Naive thymus-derived CD4-positive, alpha-beta T cell (primary cell): ENCODE measurements around the gene NEK11. TPM values are rescaled to one million over a fixed set of nuclear protein-coding genes. Genes with fewer than 3 reads are reported as not detected.
A peak's percentile ranks its signal among the peaks of the same experiment; 100 is the strongest.
"Not testable (repeated sequence)": the region's sequence is repeated elsewhere in the genome, so short reads cannot be mapped to it uniquely, and the experiment has no call there.

Experiments used
- ATAC-seq: fragments of 150-1000 bp; cut with Tn5 transposase; 2 replicates; pipeline ENCODE4 v1.10.0; 2021; ENCODE audit warnings: mild to moderate bottlenecking, moderate library complexity
- CTCF ChIA-PET: fragments of 350-600 bp; sonication (Branson Sonifier 250); formaldehyde crosslinking; loops from one replicate; lab custom pipeline; 2021; ENCODE audit warnings: antibody characterized with exemption; lab: Charles Lee
- POLR2A ChIA-PET: fragments of 350-600 bp; sonication (Branson Sonifier 250); formaldehyde crosslinking; loops from one replicate; lab custom pipeline; 2021; ENCODE audit warnings: antibody characterized with exemption, inconsistent platforms; lab: Charles Lee
- DNase-seq, 9 donors: peaks; one replicate each; pipeline versions ENCODE4 v3.0.0 to v3.0.0-alpha.2; 2020 to 2022; ENCODE audit warnings: mixed read lengths in 1 of 9
- H3K27ac ChIP-seq: one replicate; pipeline ENCODE4 v1.7.0; 2013; ENCODE audit warnings: mild to moderate bottlenecking, low read depth, low read length, moderate library complexity
- H3K27me3 ChIP-seq, 2 donors: one replicate each; pipeline ENCODE4 v1.7.0; 2013; ENCODE audit warnings: low read length in 2 of 2, mild to moderate bottlenecking in 2 of 2, moderate library complexity in 2 of 2; ENCODE audit not compliant: control insufficient read depth in 2 of 2, insufficient read depth in 2 of 2
- H3K36me3 ChIP-seq, 3 experiments: 1 replicate in 2 of 3; 2 replicates in 1 of 3; pipeline ENCODE4 v1.7.0; 2013; ENCODE audit warnings: low read length in 3 of 3, mild to moderate bottlenecking in 3 of 3, moderate library complexity in 1 of 3; ENCODE audit not compliant: insufficient read depth in 3 of 3, control insufficient read depth in 2 of 3
- H3K4me1 ChIP-seq, 2 donors: one replicate each; pipeline ENCODE4 v1.7.0; 2013; ENCODE audit warnings: low read length in 2 of 2, mild to moderate bottlenecking in 2 of 2, moderate library complexity in 1 of 2; ENCODE audit not compliant: control insufficient read depth in 2 of 2, insufficient read depth in 2 of 2
- H3K4me3 ChIP-seq: 2 replicates; pipeline ENCODE4 v1.7.0; 2013; ENCODE audit warnings: mild to moderate bottlenecking, low read length
- H3K9me3 ChIP-seq, 3 experiments: 1 replicate in 2 of 3; 2 replicates in 1 of 3; pipeline ENCODE4 v1.7.0; 2013; ENCODE audit warnings: low read length in 3 of 3; ENCODE audit not compliant: control insufficient read depth in 2 of 3
- H3K27ac Mint-ChIP-seq, 9 donors: one replicate each; pipeline ENCODE4 v1.8.0; 2020 to 2022; ENCODE audit warnings: mixed read lengths in 9 of 9, mild to moderate bottlenecking in 8 of 9, moderate library complexity in 5 of 9, inconsistent platforms in 2 of 9
- H3K27me3 Mint-ChIP-seq, 5 donors: one replicate each; pipeline ENCODE4 v1.8.0; 2021 to 2022; ENCODE audit warnings: mixed read lengths in 5 of 5, mild to moderate bottlenecking in 1 of 5
- H3K36me3 Mint-ChIP-seq, 5 donors: one replicate each; pipeline ENCODE4 v1.8.0; 2020 to 2022; ENCODE audit warnings: mixed read lengths in 5 of 5, mild to moderate bottlenecking in 3 of 5, inconsistent platforms in 1 of 5
- H3K4me1 Mint-ChIP-seq, 7 donors: one replicate each; pipeline ENCODE4 v1.8.0; 2020 to 2022; ENCODE audit warnings: mixed read lengths in 7 of 7, mild to moderate bottlenecking in 3 of 7, inconsistent platforms in 1 of 7
- H3K4me3 Mint-ChIP-seq, 10 donors: one replicate each; pipeline ENCODE4 v1.8.0; 2020 to 2022; ENCODE audit warnings: mild to moderate bottlenecking in 10 of 10, mixed read lengths in 10 of 10, moderate library complexity in 6 of 10, inconsistent platforms in 2 of 10
- H3K9me3 Mint-ChIP-seq, 11 donors: one replicate each; pipeline ENCODE4 v1.8.0; 2020 to 2022; ENCODE audit warnings: mixed read lengths in 11 of 11, mild to moderate bottlenecking in 4 of 11, inconsistent platforms in 1 of 11, moderate library complexity in 1 of 11
- intact Hi-C, 2 donors: fragments of 100-400 bp; cut with micrococcal nuclease; formaldehyde crosslinking; loops; one replicate each; pipeline ENCODE4 v1.15.1; 2023
- polyA plus RNA-seq, 2 donors: library from polyadenylated mRNA; unstranded; fragments of 300-500 nt; fragmentation: Illumina TruSeq; gene quantifications; one replicate each; pipeline ENCODE4 v1.2.3, GENCODE V29; 2021
- total RNA-seq, 6 experiments: library from RNA in 5 of 6; stranded (reverse) in 5 of 6; gene quantifications; 1 replicate in 5 of 6; 2 replicates in 1 of 6; pipeline ENCODE4 v1.2.3 and lab custom pipeline; 2021 to 2026

The NEK11 gene
- total and polyA plus RNA-seq, 7 experiments from 2014 or later = 1.5 to 9.0 (median 4.4) TPM

DNA sequence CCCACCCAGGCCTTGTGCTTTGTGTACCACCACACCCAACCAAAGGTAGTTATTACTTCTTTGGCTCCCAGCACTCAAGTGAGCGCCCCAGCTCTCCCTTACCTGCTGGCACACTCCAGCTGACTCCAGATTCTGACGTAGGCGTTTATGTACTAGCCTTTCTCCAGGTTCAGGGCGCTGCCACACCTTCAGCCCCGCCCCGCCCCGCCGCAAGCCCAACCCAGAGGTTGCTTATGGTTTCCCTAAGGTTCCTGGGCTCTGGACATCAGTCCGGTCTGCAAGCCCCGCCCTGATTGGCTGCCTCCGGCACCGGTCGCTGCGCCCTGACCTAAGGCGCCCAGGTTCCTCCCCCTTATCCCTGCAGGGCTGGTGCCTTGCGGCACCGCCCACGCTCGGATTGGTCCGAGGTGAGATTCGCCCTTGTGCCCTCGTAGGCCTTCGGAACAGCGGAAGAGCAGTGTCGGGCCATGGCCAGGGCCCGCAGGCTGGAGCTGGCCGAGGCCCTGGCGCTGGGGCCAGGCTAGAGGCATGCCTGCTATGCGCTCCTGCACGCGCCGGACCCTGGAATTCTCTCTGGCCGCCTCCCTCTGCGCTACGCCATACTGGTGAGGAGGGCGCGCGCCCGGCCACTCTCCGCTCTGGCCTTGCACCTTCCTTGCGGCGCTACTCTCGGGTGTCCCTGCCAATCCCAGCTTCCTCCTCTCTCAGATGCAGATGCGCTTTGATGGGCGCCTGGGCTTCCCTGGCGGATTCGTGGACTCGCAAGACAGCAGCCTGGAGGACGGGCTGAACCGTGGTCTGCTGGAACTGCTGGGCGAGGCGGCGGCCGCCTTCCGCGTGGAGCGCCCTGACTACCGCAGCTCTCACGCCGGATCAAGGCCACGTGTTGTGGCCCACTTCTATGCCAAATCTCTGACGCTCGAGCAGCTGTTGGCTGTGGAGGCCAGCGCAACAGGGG, 335.1 kb downstream of the NEK11 start:
- intact Hi-C loops = no loop called here
- no peak overlapping the region for H3K27ac ChIP-seq
- H3K4me3 Mint-ChIP-seq = peak overlapping the region; percentile 15 to 84 (median 66)

DNA sequence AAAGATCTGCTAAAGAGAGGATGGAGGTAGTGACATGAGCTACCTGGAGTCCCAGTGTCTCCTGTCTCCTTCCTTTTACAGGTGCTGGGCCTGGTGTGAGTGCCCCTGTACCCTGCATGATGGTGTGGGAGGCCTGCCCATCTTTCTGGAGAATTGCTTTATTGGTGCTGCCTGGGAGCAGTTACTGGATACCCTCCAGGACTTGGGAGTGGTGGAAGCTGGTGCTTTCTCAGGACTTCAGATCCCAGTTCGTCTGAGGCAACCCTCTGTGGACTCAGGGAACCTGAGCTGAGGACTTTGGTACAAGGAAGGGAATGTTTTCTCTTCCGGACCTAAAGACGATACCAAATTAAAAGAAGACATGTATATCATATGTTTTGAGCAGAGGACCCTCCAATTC, 336.6 kb downstream of the NEK11 start:
- intact Hi-C loops = no loop called here
- Mint-ChIP-seq H3K27ac (no peak overlapping the region), H3K36me3 (peaks cover 0 to 10% (median 0%) of the 10 kb centered on the region in 5 donors), H3K4me1 (peaks cover 5 to 16% (median 13%) of the 10 kb centered on the region in 7 donors), H3K4me3 (no peak overlapping the region), H3K27me3 (peaks cover 34 to 58% (median 45%) of the 10 kb centered on the region in 5 donors), H3K9me3 (peaks cover 0 to 20% (median 3%) of the 10 kb centered on the region in 11 donors)
- ATAC-seq (no peak), DNase-seq (no peak)
- CTCF ChIA-PET = no interaction called here
- Histone ChIP-seq H3K9me3 (no peaks in the 10 kb centered on the region), H3K27ac (no peak overlapping the region), H3K4me1 (no peaks in the 10 kb centered on the region), H3K27me3 (peaks cover 0 to 4% of the 10 kb centered on the region in 2 donors), H3K4me3 (no peak overlapping the region), H3K36me3 (no peaks in the 10 kb centered on the region)
- POLR2A ChIA-PET = no interaction called here

More for the DNA sequence above, 335.1 kb downstream of the NEK11 start:
- Mint-ChIP-seq H3K4me1 (peaks cover 5 to 16% (median 13%) of the 10 kb centered on the region in 7 donors), H3K36me3 (peaks cover 0 to 10% (median 0%) of the 10 kb centered on the region in 5 donors), H3K27ac (peak overlapping the region in 1 of 9 donors; percentile 30), H3K27me3 (peaks cover 38 to 62% (median 44%) of the 10 kb centered on the region in 5 donors), H3K9me3 (peaks cover 0 to 19% (median 3%) of the 10 kb centered on the region in 11 donors)
- CTCF ChIA-PET = no interaction called here
- DNase-seq = peak in 2 of 9 donors; percentile 14 to 27
- POLR2A ChIA-PET = no interaction called here
- H3K4me1 ChIP-seq = no peaks in the 10 kb centered on the region
- no peak overlapping the region for H3K4me3 ChIP-seq
- no peaks in the 10 kb centered on the region for H3K9me3 ChIP-seq
- peaks cover 0 to 4% of the 10 kb centered on the region in 2 donors for H3K27me3 ChIP-seq
- no peaks in the 10 kb centered on the region for H3K36me3 ChIP-seq
- peak; percentile 89 for ATAC-seq

DNA sequence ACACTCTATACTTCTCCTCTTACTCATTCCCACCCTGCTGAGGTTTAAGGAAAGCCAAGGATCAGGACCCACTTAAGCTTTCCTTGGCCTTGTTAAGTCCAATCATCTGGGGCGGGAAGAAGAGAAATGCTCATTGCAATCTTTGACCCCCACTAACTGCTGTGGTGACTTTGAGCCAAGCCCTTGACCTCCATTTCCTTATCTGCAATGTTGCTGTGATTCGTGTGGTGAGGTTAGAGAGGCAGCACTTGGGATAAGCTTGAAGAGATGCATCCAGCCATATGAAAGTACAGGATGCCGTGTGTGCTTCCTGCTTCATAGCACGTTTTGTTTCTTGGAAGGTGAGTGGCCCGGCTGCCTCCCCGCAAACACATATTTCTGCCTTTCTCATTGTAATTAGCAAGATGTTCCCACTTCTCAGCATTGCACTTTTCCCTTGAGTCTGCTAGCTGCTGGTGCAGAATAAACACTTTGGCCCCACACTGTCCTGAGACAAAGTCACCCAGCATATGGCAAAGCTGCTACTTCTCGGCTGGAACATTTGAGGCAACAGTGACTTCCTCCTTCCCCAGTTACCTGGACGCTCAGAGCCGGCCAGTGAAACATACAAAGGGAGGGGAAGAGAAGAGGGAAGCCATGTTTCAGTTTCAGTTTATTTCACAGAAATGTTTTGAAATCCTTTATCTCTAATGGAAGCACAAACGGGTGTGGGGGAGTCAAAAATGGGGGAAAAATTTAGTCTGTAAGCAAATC, 344.4 kb downstream of the NEK11 start:
- ChIA-PET POLR2A (no interaction called here), CTCF (no interaction called here)
- H3K4me1 Mint-ChIP-seq = peaks cover 0 to 7% (median 0%) of the 10 kb centered on the region in 7 donors
- Histone ChIP-seq H3K36me3 (no peaks in the 10 kb centered on the region), H3K9me3 (no peaks in the 10 kb centered on the region), H3K4me3 (no peak overlapping the region), H3K27me3 (no peaks in the 10 kb centered on the region), H3K4me1 (no peaks in the 10 kb centered on the region), H3K27ac (no peak overlapping the region)
- H3K9me3 Mint-ChIP-seq = peaks cover 0 to 7% (median 0%) of the 10 kb centered on the region in 11 donors
- H3K27me3 Mint-ChIP-seq = peaks cover 0 to 6% (median 0%) of the 10 kb centered on the region in 5 donors
- no peak for ATAC-seq
- H3K36me3 Mint-ChIP-seq = peaks cover 0 to 18% (median 10%) of the 10 kb centered on the region in 5 donors
- intact Hi-C loops = no loop called here
- H3K27ac Mint-ChIP-seq = peak overlapping the region in 2 of 9 donors; percentile 29 to 83
- H3K4me3 Mint-ChIP-seq = no peak overlapping the region
- no peak for DNase-seq

GRCh38 chr3:131371688-131372066, 345.0 kb downstream of the NEK11 start:
- no peak overlapping the region for H3K4me3 ChIP-seq
- H3K27ac ChIP-seq = no peak overlapping the region
- intact Hi-C loops = no loop called here
- no peaks in the 10 kb centered on the region for H3K9me3 ChIP-seq
- H3K27me3 Mint-ChIP-seq = peaks cover 0 to 6% (median 0%) of the 10 kb centered on the region in 5 donors
- no peak for DNase-seq
- no peaks in the 10 kb centered on the region for H3K4me1 ChIP-seq
- peak overlapping the region in 1 of 9 donors; percentile 29 for H3K27ac Mint-ChIP-seq
- H3K4me3 Mint-ChIP-seq = no peak overlapping the region
- no peaks in the 10 kb centered on the region for H3K27me3 ChIP-seq
- peaks cover 0 to 7% (median 0%) of the 10 kb centered on the region in 11 donors for H3K9me3 Mint-ChIP-seq
- no peak for ATAC-seq
- peaks cover 0 to 7% (median under 1%) of the 10 kb centered on the region in 7 donors for H3K4me1 Mint-ChIP-seq
- no peaks in the 10 kb centered on the region for H3K36me3 ChIP-seq
- H3K36me3 Mint-ChIP-seq = peaks cover 0 to 20% (median 10%) of the 10 kb centered on the region in 5 donors
- ChIA-PET CTCF (no interaction called here), POLR2A (no interaction called here)

DNA sequence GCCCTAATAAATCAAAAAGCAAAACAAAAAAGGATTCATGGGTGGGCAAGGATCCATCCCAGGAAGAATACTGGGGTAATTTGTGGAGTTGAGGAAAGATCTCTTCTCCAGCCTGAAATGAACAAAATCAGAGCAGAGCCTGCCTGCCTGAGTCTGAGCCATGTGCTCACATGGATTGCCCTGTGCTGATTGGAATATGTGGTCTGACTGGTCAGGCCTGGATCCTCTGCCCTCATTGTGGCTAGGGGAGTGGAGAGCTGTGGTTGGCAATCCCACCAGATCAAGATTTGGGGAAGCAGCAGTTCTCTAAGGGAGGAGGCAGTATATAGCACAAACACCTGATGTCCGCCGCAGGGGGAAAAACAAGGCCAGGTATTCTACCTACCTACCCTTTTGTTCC, 348.1 kb downstream of the NEK11 start:
- Mint-ChIP-seq H3K4me3 (no peak overlapping the region), H3K9me3 (no peaks in the 10 kb centered on the region), H3K27ac (no peak overlapping the region), H3K4me1 (peaks cover 0 to 13% (median 7%) of the 10 kb centered on the region in 7 donors), H3K36me3 (peaks cover 0 to 27% (median 10%) of the 10 kb centered on the region in 5 donors), H3K27me3 (no peaks in the 10 kb centered on the region)
- ChIA-PET CTCF (no interaction called here), POLR2A (no interaction called here)
- Histone ChIP-seq H3K27me3 (no peaks in the 10 kb centered on the region), H3K36me3 (no peaks in the 10 kb centered on the region), H3K9me3 (no peaks in the 10 kb centered on the region), H3K27ac (no peak overlapping the region), H3K4me3 (no peak overlapping the region), H3K4me1 (no peaks in the 10 kb centered on the region)
- DNase-seq = no peak
- intact Hi-C loops = no loop called here
- ATAC-seq = no peak

DNA sequence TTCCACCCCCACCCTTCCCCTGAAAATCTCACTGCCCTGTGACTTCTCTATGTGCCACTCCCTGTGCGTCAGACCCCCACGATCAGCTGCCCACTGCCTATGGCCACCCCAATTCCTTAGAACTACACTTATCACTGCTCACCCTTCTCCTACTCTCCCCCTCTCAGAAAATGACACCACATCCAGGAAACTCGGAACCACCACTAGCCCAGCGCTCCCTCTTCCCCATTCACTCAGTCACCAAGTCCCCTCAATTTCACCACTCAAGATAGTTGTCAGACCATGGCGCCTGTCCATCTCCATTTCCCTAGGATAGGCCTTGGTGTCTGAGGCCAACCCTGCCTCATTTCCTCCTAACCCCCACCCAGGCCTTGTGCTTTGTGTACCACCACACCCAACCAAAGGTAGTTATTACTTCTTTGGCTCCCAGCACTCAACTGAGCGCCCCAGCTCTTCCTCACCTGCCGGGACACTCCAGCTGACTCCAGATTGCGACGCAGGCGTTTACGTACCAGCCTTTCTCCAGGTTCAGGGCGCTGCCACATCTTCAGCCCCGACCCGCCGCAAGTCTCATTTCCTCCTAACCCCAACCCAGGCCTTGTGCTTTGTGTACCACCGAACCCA, 354.3 kb downstream of the NEK11 start:
- H3K4me3 ChIP-seq = peak overlapping the region; percentile 90
- Mint-ChIP-seq H3K4me1 (peaks cover 23 to 44% (median 36%) of the 10 kb centered on the region in 7 donors), H3K27ac (peak overlapping the region; percentile 90 to 98 (median 95)), H3K4me3 (peak overlapping the region; percentile 93 to 98 (median 96)), H3K36me3 (peaks cover 2 to 26% (median 14%) of the 10 kb centered on the region in 5 donors)
- H3K27me3 Mint-ChIP-seq, H3K9me3 ChIP-seq, H3K9me3 Mint-ChIP-seq, H3K4me1 ChIP-seq, ATAC-seq, DNase-seq, H3K36me3 ChIP-seq, H3K27me3 ChIP-seq: not testable (repeated sequence)
- peak overlapping the region; percentile 69 for H3K27ac ChIP-seq
- POLR2A ChIA-PET = interaction anchor here (1.6 kb wide), 1 partner anchor 354 kb away, joined by 6 read pairs; the partner anchor contains the start of genes ASTE1 and NEK11
- CTCF ChIA-PET = interaction anchor here (0.6 kb wide), 1 partner anchor 629 kb away, joined by 7 read pairs; no protein-coding TSS in a partner anchor
- intact Hi-C loops = loop anchor here (1.0 to 10.0 kb wide), 12 partner anchors 81 to 1342 kb away; partner anchors contain the start of genes ASTE1 (in 2 of the 2), DNAJC13 (in 2 of the 2), NEK11 (in 2 of the 2) and PIK3R4 (in 2 of the 2)
